GM13977 (cell line): ENCODE data around the gene ZNF362.

Source experiments
- DNase-seq: peaks from one replicate; pipeline ENCODE4 v3.0.0; 2012; ENCODE audit warnings: low spot score
- in situ Hi-C: fragments of 300-500 bp; cut with MboI; formaldehyde crosslinking; loops from one replicate; pipeline ENCODE4 v1.12.0; 2022; ENCODE audit warnings: low sequenced_read_pairs, low pct_unique_long_range_greater_than_20kb, mixed read lengths, inconsistent platforms; ENCODE audit not compliant: unreplicated experiment
- TF ChIP-seq, protein P1 (sequence below): IDR thresholded peaks from 2 replicates; pipeline ENCODE4 v1.5.1; 2012; ENCODE audit warnings: mild to moderate bottlenecking, control low read depth; ENCODE audit not compliant: insufficient read depth; ENCODE audit errors: extremely low read depth, missing control alignments

The ZNF362 gene

DNA sequence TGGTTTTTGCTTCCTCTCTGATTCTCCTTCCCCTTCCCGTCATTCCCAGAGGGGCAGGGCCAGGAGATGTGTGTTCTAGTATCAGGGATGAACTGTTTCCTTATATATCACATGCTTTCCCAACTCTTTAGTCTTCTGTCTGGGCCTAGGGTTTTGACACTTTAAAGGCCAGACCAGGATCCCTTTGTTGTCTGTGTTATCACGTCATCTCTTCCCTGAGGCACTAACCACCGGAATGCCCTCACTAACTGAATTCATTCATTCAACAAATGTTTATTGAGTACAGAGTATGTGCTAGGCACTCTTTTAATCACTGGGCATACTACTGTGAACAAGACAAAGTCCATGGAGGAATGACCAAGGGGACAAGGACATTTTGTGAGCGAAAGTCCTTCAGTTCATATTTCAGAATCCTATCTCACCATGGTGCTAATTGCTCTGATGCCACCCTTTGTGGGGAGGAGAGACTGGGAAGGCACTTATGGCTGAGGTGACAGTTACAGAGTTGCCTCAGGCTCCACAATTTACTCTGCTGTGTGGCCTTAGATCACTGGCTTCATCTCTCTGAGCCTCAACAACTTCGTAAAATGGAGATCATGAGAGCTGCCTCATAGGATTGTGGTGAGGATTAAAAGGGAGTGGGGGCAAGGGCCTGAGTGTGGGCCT, 12.0 kb upstream of the ZNF362 start:
- in situ Hi-C loops = no loop called here
- TF ChIP-seq, protein P1, sequence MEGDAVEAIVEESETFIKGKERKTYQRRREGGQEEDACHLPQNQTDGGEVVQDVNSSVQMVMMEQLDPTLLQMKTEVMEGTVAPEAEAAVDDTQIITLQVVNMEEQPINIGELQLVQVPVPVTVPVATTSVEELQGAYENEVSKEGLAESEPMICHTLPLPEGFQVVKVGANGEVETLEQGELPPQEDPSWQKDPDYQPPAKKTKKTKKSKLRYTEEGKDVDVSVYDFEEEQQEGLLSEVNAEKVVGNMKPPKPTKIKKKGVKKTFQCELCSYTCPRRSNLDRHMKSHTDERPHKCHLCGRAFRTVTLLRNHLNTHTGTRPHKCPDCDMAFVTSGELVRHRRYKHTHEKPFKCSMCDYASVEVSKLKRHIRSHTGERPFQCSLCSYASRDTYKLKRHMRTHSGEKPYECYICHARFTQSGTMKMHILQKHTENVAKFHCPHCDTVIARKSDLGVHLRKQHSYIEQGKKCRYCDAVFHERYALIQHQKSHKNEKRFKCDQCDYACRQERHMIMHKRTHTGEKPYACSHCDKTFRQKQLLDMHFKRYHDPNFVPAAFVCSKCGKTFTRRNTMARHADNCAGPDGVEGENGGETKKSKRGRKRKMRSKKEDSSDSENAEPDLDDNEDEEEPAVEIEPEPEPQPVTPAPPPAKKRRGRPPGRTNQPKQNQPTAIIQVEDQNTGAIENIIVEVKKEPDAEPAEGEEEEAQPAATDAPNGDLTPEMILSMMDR = no peak
- DNase-seq = no peak

DNA sequence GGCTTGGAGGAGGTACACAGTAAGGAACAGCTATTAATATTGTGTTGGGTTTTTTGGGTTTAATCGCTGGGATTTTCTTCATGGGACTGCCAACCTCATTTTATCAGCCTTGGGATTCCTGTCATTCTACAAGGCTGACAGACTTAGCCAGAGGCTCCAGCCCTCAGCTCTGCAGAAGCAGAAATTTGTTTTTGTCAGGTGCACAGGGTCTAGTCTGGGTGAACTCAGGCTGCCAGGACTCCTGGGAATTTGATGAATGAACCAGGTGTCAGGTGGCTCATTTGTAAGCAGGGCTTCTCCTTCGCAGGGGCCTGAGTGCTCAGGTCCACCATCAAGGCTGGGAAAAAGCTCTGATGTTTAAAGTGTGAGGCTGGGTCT, 11.5 kb upstream of the ZNF362 start:
- TF ChIP-seq, protein P1 = no peak
- DNase-seq = no peak
- in situ Hi-C loops = no loop called here

DNA sequence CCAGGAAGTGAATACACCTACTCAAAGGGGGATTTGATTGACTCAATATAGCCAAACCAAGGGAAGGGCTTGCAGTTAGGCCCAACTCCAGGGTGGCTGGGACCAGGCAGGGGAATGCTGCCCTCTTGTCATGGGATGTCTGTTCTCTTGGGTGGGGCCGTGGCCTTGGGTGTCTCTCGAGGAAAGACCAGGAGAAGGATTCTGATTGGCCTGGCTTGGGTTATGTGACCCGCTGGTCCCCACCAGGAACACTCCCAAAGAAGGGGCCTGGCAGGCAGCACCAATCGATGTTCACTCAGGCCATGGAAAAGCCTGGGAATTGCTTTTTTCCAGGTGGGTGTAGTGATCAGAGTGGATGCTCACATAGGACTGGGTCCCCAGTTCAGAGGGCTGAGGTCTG, 10.1 kb upstream of the ZNF362 start:
- in situ Hi-C loops = no loop called here
- TF ChIP-seq, protein P1 = no peak
- DNase-seq = no peak

DNA sequence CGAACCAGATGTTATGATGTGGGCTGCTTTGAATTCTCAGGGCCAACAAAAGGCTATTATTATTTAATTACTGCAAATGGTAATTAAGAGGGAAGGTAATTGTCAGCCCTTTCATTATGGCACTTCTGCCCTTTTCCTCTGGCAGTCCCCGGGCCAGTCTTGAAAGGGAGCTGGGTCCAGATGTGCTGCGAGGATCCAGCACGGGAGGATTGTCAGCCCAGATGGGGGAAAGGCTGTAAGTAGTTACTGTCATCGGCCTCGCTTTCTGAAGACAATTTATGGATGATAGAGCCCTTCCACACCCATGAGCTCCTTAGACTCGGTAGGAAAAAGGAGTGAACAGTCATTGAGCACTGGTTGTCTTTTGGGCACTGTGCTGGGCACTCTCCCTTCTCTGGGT, 8.7 kb upstream of the ZNF362 start:
- in situ Hi-C loops = no loop called here
- TF ChIP-seq, protein P1 = no peak
- no peak for DNase-seq

DNA sequence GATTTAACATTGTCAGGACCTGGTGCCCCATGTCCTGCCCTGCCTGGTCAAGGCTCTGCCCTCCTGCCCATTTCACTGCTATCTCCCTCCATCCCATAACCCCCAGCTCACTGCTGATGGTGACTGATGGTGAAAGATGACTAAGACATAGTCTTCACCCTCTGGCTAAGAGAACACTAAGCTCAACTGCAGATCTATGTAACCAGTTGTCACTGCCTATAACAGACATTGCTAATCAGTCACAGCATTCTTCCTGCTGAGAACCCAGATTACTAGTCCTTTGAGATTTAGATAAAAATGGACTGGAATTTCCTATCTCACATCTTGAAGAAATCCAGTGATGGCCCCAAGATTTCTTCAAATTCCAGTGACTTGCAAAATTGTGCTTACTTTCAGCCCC, 8.0 kb upstream of the ZNF362 start:
- DNase-seq = no peak
- in situ Hi-C loops = no loop called here
- TF ChIP-seq, protein P1 = no peak

DNA sequence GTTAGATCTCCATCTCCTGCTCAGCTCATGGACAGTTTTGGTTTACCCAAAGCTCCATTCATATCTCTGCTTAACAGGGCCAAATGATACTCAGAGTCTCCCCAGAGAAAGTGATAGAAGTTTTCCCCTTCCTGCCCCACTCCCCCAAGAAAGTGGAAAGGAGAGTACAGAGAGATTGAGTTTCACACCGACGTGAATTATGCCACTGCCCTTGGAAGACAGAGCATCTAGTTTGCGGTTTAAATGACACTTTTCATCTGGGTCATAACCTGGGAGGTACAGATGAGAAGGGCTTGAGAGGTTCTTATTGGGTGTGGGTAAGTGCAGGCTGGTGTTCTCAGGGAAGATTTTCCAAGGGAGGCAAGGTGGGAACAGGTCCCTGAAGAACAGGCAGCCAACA, 6.9 kb upstream of the ZNF362 start:
- in situ Hi-C loops = no loop called here
- DNase-seq = no peak
- TF ChIP-seq, protein P1 = no peak
